ENCODE measurements around the gene GMPPA. TPM values are rescaled to one million over a fixed set of nuclear protein-coding genes. Genes with fewer than 3 reads are reported as not detected.

Gene GMPPA
- total and polyA plus RNA-seq, 4 donors = 18.8 to 48.9 (median 38.7) TPM

DNA sequence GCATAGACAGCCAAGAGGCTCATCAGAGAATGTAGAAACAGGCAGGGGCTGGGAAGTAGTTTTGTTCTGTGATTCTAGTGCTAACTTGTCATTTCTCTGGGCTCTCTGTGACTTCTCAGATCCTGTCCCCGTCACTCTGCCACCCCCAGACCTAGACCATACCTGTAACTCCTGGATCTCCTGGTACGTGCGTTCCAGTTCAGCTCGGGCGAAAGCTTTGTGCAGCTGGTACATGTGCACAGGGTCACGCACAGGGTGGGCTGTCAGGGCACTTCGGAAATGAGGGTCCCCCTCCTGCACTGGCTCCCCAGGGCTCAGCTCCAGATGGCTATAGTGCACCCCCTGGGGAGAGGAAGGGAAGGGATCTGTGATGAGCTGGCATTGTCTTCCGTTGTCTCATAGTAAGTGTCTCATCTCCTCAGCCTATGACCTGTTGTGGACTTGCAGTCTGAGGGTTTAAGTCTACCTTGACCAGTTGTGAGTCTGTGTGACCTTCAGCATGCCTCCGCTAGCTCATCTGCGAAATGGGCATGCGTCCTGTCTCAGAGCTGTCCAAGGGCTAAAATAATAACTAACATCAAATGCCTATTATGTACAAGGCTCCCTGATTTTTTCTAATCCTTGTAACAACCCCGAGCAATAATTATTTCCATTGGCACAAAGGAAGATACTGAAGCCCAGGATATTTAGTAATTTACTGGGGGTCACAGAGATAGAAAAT is 42.3 kb downstream of the GMPPA start:
- H3K4me3 ChIP-seq = no peak overlapping the region
- H3K4me1 ChIP-seq (ENCODE audit: control insufficient read depth in 5 of 5, insufficient read depth in 5 of 5, low read length in 5 of 5) = peaks cover 0 to 55% (median 14%) of the 10 kb centered on the region in 5 donors
- H3K9ac ChIP-seq (ENCODE audit: insufficient read depth in 1 of 2, low read length in 2 of 2) = no peak overlapping the region
- no peaks in the 10 kb centered on the region for H3K27me3 ChIP-seq (ENCODE audit: control insufficient read depth in 3 of 3, insufficient read depth in 3 of 3, low read length in 2 of 3)
- DNase-seq (no peak), ATAC-seq (ENCODE audit: insufficient read depth, low FRiP score) (no peak)
- TF ChIP-seq, protein P1, sequence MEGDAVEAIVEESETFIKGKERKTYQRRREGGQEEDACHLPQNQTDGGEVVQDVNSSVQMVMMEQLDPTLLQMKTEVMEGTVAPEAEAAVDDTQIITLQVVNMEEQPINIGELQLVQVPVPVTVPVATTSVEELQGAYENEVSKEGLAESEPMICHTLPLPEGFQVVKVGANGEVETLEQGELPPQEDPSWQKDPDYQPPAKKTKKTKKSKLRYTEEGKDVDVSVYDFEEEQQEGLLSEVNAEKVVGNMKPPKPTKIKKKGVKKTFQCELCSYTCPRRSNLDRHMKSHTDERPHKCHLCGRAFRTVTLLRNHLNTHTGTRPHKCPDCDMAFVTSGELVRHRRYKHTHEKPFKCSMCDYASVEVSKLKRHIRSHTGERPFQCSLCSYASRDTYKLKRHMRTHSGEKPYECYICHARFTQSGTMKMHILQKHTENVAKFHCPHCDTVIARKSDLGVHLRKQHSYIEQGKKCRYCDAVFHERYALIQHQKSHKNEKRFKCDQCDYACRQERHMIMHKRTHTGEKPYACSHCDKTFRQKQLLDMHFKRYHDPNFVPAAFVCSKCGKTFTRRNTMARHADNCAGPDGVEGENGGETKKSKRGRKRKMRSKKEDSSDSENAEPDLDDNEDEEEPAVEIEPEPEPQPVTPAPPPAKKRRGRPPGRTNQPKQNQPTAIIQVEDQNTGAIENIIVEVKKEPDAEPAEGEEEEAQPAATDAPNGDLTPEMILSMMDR (IDR thresholded peaks at IDR 0.05; ENCODE audit: control extremely low read depth, extremely low read depth) = no peak
- no peak overlapping the region for H3K27ac ChIP-seq (ENCODE audit: low read depth in 1 of 2, low read length in 1 of 2)
- H3K36me3 ChIP-seq (ENCODE audit: control insufficient read depth in 4 of 4, insufficient read depth in 4 of 4, low read length in 4 of 4) = peaks cover 3 to 13% (median 12%) of the 10 kb centered on the region in 4 donors
- 91 to 92% methylated on average over 12 of the region's 12 CpGs for WGBS, 2 donors
- H3K9me3 ChIP-seq (ENCODE audit: control insufficient read depth in 4 of 4, insufficient read depth in 3 of 4, low read length in 3 of 4) = no peaks in the 10 kb centered on the region

DNA sequence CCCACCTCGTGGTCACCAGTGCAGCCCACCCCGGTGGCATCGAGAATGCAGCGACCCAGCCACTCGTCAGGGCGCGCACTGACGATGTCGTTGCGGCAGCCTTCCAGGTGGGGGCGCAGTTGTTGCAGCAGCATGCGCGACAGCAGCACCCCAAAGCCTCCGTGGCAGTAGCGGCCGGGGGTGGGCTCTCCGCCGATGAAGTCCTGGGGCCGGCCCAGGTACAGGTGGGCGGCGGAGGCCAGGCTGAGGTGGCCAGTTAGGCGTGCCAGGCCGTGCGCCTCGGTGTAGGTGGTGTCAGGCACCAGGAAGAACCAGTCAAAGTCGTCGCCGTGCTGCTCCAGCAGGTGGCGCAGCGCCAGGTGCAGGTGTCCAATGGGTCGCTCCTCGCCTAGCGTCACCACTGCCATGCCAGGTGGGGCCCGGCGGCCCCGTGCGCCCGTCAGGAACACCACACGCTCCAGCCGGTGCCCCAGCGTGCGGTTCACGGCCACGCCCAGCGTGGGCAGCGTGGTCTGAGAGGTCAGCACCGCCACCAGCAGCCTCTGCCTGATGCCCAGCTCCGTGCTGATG is 43.0 kb downstream of the GMPPA start:
- DNase-seq (peak; percentile 69 to 85 (median 75)), ATAC-seq (ENCODE audit: insufficient read depth, low FRiP score) (peak; percentile 31)
- Histone ChIP-seq H3K36me3 (ENCODE audit: control insufficient read depth in 4 of 4, insufficient read depth in 4 of 4, low read length in 4 of 4) (peaks cover 3 to 13% (median 12%) of the 10 kb centered on the region in 4 donors), H3K4me1 (ENCODE audit: control insufficient read depth in 5 of 5, insufficient read depth in 5 of 5, low read length in 5 of 5) (peaks cover 0 to 54% (median 14%) of the 10 kb centered on the region in 5 donors), H3K9ac (ENCODE audit: insufficient read depth in 1 of 2, low read length in 2 of 2) (no peak overlapping the region), H3K27me3 (ENCODE audit: control insufficient read depth in 3 of 3, insufficient read depth in 3 of 3, low read length in 2 of 3) (no peaks in the 10 kb centered on the region), H3K27ac (ENCODE audit: low read depth in 1 of 2, low read length in 1 of 2) (peak overlapping the region in 1 of 2 donors; percentile 15), H3K9me3 (ENCODE audit: control insufficient read depth in 4 of 4, insufficient read depth in 3 of 4, low read length in 3 of 4) (no peaks in the 10 kb centered on the region), H3K4me3 (no peak overlapping the region)
- TF ChIP-seq, protein P1 (IDR thresholded peaks at IDR 0.05; ENCODE audit: control extremely low read depth, extremely low read depth) = peak; percentile 29
- WGBS, 2 donors = 6 to 9% methylated on average over 30 to 48 of the region's 48 CpGs

DNA sequence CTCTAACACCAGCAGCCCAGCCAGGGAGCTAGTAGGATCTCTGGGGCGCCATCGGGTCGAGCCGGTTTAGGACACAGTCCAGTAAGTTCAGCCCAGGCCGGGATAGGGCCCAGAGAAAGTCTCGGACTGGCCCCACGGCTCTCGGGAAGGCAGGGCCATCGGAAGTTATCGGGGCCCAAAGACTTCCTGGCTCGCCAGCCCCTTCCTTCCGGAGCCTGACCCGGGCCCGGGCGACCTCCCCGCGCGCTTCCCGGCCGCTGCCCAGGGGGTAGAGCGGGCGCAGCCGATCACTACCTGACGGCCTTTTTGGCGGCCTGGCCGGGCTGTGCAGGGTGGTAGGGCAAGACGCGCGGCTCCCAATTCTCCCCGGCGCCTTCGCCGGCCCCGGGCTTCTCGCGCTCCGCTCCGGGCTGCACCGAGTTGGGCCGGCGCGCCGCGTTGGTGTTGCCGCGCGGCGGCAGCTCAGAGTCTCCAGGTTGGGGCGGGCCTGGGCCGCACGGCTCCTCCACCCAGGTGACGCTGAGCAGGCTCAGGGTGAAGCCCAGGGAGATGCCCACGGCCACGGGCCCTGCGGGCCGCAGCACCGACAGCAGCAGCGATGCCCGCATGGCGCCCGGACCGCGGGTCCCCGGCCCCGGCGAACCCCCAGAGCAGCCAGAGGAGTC is 44.4 kb downstream of the GMPPA start:
- DNase-seq (peak in 1 of 3 donors; percentile 32), ATAC-seq (ENCODE audit: insufficient read depth, low FRiP score) (peak; percentile 30)
- 1% methylated on average over 50 to 66 of the region's 66 CpGs for WGBS, 2 donors
- Histone ChIP-seq H3K4me3 (peak overlapping the region; percentile 63), H3K9ac (ENCODE audit: insufficient read depth in 1 of 2, low read length in 2 of 2) (peak overlapping the region; percentile 16 to 73), H3K36me3 (ENCODE audit: control insufficient read depth in 4 of 4, insufficient read depth in 4 of 4, low read length in 4 of 4) (peaks cover 3 to 13% (median 12%) of the 10 kb centered on the region in 4 donors), H3K4me1 (ENCODE audit: control insufficient read depth in 5 of 5, insufficient read depth in 5 of 5, low read length in 5 of 5) (peaks cover 0 to 40% (median 14%) of the 10 kb centered on the region in 5 donors), H3K27ac (ENCODE audit: low read depth in 1 of 2, low read length in 1 of 2) (peak overlapping the region; percentile 88 to 96), H3K27me3 (ENCODE audit: control insufficient read depth in 3 of 3, insufficient read depth in 3 of 3, low read length in 2 of 3) (no peaks in the 10 kb centered on the region), H3K9me3 (ENCODE audit: control insufficient read depth in 4 of 4, insufficient read depth in 3 of 4, low read length in 3 of 4) (no peaks in the 10 kb centered on the region)
- TF ChIP-seq, protein P1 (IDR thresholded peaks at IDR 0.05; ENCODE audit: control extremely low read depth, extremely low read depth) = no peak

Measured in lung (tissue), 12 donors.